ENCODE results near the gene CAMSAP2. TPM values are rescaled to one million over a fixed set of nuclear protein-coding genes. Genes with fewer than 3 reads are reported as not detected.

The CAMSAP2 gene
- total and polyA plus RNA-seq, 10 of the 15 experiments (the other 5 are each of a cell fraction or from before 2014, with no cell fraction given) = 3.9 to 19.8 (median 8.0) TPM

GRCh38 chr1:200901350-200901749, 162.7 kb downstream of the CAMSAP2 start:
- no peak for TF ChIP-seq ZNF24 (IDR thresholded peaks at IDR 0.05)
- TF ChIP-seq STAT1 (conservative IDR thresholded peaks at IDR 0.05) = no peak
- TF ChIP-seq ZSCAN29 (IDR thresholded peaks at IDR 0.05) = no peak
- no peak for TF ChIP-seq RAD51 (IDR thresholded peaks at IDR 0.05)
- no peak for TF ChIP-seq SREBF2 (IDR thresholded peaks at IDR 0.05; ENCODE audit: low read length)
- TF ChIP-seq MYB (IDR thresholded peaks at IDR 0.05; ENCODE audit: borderline replicate concordance, low read depth, low read length) = no peak
- WGBS (ENCODE audit: insufficient coverage, insufficient replicate concordance, low lambda C conversion rate, missing lambda C conversion rate) = 61% methylated on average over 5 of the region's 5 CpGs
- Histone ChIP-seq H3K4me1 (ENCODE audit: control insufficient read depth, insufficient read depth, low read length) (peaks cover 7% of the 10 kb centered on the region), H3K27ac (ENCODE audit: control insufficient read depth, insufficient read depth) (no peak overlapping the region), H2AFZ (ENCODE audit: control insufficient read depth, low read depth, low read length) (no peak overlapping the region), H3K36me3 (ENCODE audit: control insufficient read depth in 2 of 2, insufficient read depth in 2 of 2, low read length in 1 of 2) (peaks cover 0 to 26% of the 10 kb centered on the region in 2 experiments; a peak in 2 of 4 replicates), H3K4me2 (ENCODE audit: control insufficient read depth, insufficient read depth) (no peak overlapping the region), H3K9me3 (replicated peaks; ENCODE audit: control insufficient read depth, insufficient read depth, low read length) (no peaks in the 10 kb centered on the region), H3K9ac (ENCODE audit: control insufficient read depth, insufficient read depth, low read length) (no peak overlapping the region), H3K79me2 (ENCODE audit: control insufficient read depth, insufficient read depth, low read length) (no peaks in the 10 kb centered on the region), H4K20me1 (ENCODE audit: control insufficient read depth, insufficient read depth) (no peaks in the 10 kb centered on the region), H3K27me3 (replicated peaks in 1 of 2; ENCODE audit: control insufficient read depth in 2 of 2, insufficient read depth in 2 of 2, low read length in 1 of 2) (no peaks in the 10 kb centered on the region), H3K4me3 (no peak overlapping the region)
- in situ Hi-C loops (cut with MboI) = no loop called here
- ChIA-PET RAD21 (ENCODE audit: unreplicated experiment) (interaction anchor here (0.9 kb wide), 1 partner anchor 10 kb away, joined by 4 read pairs; no protein-coding TSS in a partner anchor), CTCF (interaction anchor here (0.7 to 9.2 kb wide), 4 partner anchors 9 to 125 kb away, joined by 4 to 131 read pairs (median 4); partner anchors contain the start of gene INAVA), POLR2A (no interaction called here), SMC1A (ENCODE audit: uncharacterized antibody, unreplicated experiment) (interaction anchor here (1.5 to 11.7 kb wide), 2 partner anchors 9 to 37 kb away, joined by 5 to 193 read pairs; partner anchors contain the start of gene INAVA)
- no peak for ATAC-seq
- no TSS peak for BruUV-seq (replicated peaks)
- intact Hi-C loops (cut with micrococcal nuclease; ENCODE audit: unreplicated experiment) = no loop called here
- DNase-seq (ENCODE audit: low read depth, low spot score) = no peak
- no peak for FAIRE-seq

- ChIA-PET RAD21 (ENCODE audit: unreplicated experiment) (interaction anchor here (0.9 kb wide), 1 partner anchor 11 kb away, joined by 4 read pairs; no protein-coding TSS in a partner anchor), CTCF (interaction anchor here (1.7 to 9.2 kb wide), 4 partner anchors 9 to 124 kb away, joined by 4 to 131 read pairs (median 5); partner anchors contain the start of gene INAVA), SMC1A (ENCODE audit: uncharacterized antibody, unreplicated experiment) (interaction anchor here (1.5 to 11.7 kb wide), 2 partner anchors 9 to 38 kb away, joined by 5 to 193 read pairs; partner anchors contain the start of gene INAVA), POLR2A (no interaction called here)
- Histone ChIP-seq H3K9me3 (replicated peaks; ENCODE audit: control insufficient read depth, insufficient read depth, low read length) (no peaks in the 10 kb centered on the region), H3K79me2 (ENCODE audit: control insufficient read depth, insufficient read depth, low read length) (no peaks in the 10 kb centered on the region), H3K4me1 (ENCODE audit: control insufficient read depth, insufficient read depth, low read length) (peaks cover 7% of the 10 kb centered on the region), H3K4me3 (no peak overlapping the region), H3K27ac (ENCODE audit: control insufficient read depth, insufficient read depth) (no peak overlapping the region), H3K9ac (ENCODE audit: control insufficient read depth, insufficient read depth, low read length) (no peak overlapping the region), H2AFZ (ENCODE audit: control insufficient read depth, low read depth, low read length) (no peak overlapping the region), H4K20me1 (ENCODE audit: control insufficient read depth, insufficient read depth) (no peaks in the 10 kb centered on the region), H3K4me2 (ENCODE audit: control insufficient read depth, insufficient read depth) (no peak overlapping the region), H3K27me3 (replicated peaks in 1 of 2; ENCODE audit: control insufficient read depth in 2 of 2, insufficient read depth in 2 of 2, low read length in 1 of 2) (no peaks in the 10 kb centered on the region), H3K36me3 (ENCODE audit: control insufficient read depth in 2 of 2, insufficient read depth in 2 of 2, low read length in 1 of 2) (peaks cover 0 to 26% of the 10 kb centered on the region in 2 experiments; a peak in 2 of 4 replicates)
- WGBS (ENCODE audit: insufficient coverage, insufficient replicate concordance, low lambda C conversion rate, missing lambda C conversion rate) = 58% methylated on average over 8 of the region's 8 CpGs
- ATAC-seq (no peak), FAIRE-seq (no peak), DNase-seq (ENCODE audit: low read depth, low spot score) (no peak)
- in situ Hi-C loops (cut with MboI) = no loop called here
- BruUV-seq (replicated peaks) = no TSS peak
- intact Hi-C loops (cut with micrococcal nuclease; ENCODE audit: unreplicated experiment) = no loop called here
- TF ChIP-seq ATF7 (IDR thresholded peaks at IDR 0.05; ENCODE audit: low read depth) = no peak
- TF ChIP-seq EED (IDR thresholded peaks at IDR 0.05; ENCODE audit: low read depth) = no peak
- TF ChIP-seq NBN (IDR thresholded peaks at IDR 0.05) = no peak
- no peak for TF ChIP-seq TAF1 (IDR thresholded peaks at IDR 0.05; ENCODE audit: borderline replicate concordance, low read depth, low read length)
- TF ChIP-seq ZNF384 (IDR thresholded peaks at IDR 0.05; ENCODE audit: borderline replicate concordance, low read depth, low read length) = no peak
- no peak for TF ChIP-seq MLLT1 (IDR thresholded peaks at IDR 0.05)
- no peak for TF ChIP-seq JUND (IDR thresholded peaks at IDR 0.05; ENCODE audit: low read depth, low read length)
- TF ChIP-seq RAD21 (IDR thresholded peaks at IDR 0.05; ENCODE audit: insufficient read depth, low read depth, low read length) = no peak
- no peak for TF ChIP-seq GABPA (IDR thresholded peaks at IDR 0.05; ENCODE audit: low read depth)
Observed at GRCh38 chr1:200901796-200902444, 163.2 kb downstream of the CAMSAP2 start.

Data from GM12878 (cell line).